Colon (tissue), 2 donors: ENCODE results near the gene CLEC2L.
"Not testable (repeated sequence)": the region's sequence is repeated elsewhere in the genome, so short reads cannot be mapped to it uniquely, and the experiment has no call there.

ENCODE experiments used
- FAIRE-seq: peaks from 2 replicates; lab custom pipeline; 2012; peaks lifted over from hg19 to GRCh38; lab: Jason Lieb, UNC
- donor health status: control.
- donor health status: control.

The CLEC2L gene

DNA sequence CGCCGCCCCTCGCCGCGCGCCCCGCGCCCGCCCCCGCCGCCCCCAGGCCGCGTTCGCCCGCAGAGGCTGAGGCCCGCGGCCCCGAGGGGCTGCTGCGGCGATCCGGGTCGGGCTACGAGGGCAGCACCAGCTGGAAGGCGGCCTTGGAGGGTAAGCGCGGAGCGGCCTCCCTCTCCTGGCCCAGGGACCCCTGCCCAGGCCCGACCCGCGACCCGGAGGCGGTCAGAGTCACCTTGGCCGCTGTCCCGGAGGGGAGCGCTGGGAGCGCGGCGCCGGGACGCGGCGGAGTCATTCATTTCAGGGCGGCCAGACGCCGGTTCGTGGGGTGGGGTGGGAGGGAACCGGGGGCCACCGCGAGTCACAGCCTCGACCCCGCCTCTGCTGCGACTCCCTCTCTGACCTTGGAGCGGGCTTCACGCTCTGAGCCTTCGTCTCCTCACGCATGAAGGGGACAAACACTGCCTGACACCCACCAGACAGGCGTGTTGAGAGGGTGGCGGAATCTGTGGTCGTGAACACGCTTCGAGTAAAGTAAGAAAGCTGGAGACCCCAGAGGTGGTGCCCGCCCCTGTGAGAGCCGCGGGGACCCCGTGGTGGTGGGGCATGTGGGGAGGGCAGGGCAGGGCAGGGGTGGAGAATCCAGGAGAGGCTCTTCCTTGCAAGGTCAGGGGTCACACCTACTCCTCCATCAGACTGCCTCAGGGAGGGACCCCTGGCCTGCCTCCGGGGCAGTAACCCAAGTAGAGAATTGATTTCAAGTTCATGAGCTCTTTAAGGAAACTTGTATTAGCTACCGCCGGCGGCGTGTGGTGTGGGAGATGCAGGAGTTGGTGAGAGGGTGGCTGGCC is 707 bp downstream of the CLEC2L start:
- no peak for FAIRE-seq

DNA sequence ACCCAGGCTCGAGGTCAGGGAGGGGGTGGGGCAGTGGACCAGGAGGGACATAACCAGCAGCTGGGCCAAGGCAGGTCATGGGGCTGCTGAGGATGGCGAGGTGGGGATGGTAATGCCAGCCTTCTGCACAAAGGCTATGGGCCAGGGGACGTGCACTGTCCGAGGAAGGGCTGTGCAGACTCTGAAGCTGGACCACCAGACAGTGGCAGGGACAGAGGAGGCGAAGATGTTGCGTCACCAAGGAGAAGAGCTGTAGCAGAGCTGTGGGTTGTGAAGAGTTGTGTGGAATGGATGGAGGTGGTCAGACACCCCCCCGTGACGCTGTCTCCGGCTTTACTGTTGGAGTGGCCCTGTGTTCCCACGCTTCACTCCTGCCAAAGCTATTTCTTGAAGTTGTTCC is 1.8 kb downstream of the CLEC2L start:
- no peak for FAIRE-seq

GRCh38 chr7:139525750-139526149 is 2.3 kb downstream of the CLEC2L start:
- FAIRE-seq: no peak

GRCh38 chr7:139526578-139527544 is 3.4 kb downstream of the CLEC2L start:
- no peak for FAIRE-seq

- FAIRE-seq: no peak
Observed at GRCh38 chr7:139531094-139531493, 7.6 kb downstream of the CLEC2L start.

DNA sequence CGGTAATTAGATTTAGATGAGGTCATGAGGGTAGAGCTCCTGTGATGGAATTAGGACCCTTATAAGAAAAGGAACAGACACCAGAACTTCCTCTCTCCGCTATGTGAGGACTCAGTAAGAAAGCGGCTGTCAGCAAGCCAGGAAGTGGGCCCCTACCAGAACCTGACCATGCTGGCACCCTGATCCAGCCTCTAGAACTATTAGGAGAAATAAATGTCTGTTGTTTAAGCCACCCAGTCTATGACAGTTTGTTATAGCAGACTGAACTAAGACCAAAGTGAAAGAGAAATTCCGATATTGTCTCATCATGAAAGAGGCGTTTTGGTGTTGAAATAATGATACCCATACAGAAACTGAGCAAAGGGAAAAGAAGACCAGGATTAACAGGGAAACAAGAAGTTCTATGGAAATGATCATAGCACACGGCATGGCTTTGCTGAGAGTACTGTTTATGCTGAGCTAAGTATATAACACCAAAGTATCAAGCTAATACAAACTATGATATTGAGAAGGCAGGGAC is 9.2 kb downstream of the CLEC2L start:
- no peak for FAIRE-seq

DNA sequence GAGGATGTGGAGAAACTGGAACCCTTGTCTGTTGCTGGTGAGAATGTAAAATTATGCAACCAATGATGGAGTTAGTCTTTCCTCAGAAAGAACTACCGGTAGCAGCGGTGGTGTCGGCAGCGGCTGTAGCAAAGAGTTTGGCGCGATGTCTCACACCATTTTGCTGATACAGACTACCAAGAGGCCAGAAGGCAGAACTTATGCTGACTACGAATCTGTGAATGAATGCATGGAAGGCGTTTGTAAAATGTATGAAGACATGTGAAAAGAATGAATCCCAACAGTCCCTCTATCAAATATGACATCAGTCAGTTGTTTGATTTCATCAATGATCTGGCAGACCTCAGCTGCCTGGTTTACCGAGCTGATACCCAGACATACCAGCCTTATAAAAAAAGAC is 10.6 kb downstream of the CLEC2L start:
- FAIRE-seq: no peak

DNA sequence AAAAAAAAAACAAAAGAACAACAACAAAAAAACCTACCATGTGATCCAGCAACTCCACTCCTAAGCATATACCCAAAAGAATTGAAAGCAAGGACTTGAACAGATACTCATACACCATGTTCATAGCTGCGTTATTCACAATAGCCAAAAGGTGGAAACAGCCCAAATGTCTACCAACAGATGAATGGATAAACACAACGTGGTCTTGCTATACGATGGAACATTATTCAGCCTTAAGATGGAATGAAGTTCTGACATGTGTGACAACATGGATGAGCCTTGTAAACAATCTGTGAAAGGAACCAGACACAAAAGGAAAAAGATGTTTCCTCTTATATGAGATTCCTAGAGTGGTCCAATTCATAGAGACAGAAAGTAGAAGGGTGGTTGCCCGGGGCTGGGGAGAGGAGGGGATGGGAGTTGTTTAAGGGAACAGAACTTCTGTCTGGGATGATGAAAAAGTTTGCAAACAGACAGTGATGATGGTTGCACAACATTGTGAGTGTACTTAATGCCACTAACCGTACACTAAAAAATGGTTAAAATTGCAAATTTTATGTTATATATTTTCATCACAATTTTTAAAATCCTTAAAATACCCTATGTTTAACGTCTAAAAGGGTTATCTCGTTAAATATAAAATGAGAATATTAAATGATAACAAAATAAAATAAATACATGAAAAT is 11.6 kb downstream of the CLEC2L start:
- FAIRE-seq: no peak

- FAIRE-seq: no peak
Observed at GRCh38 chr7:139536152-139536551, 12.7 kb downstream of the CLEC2L start.

DNA sequence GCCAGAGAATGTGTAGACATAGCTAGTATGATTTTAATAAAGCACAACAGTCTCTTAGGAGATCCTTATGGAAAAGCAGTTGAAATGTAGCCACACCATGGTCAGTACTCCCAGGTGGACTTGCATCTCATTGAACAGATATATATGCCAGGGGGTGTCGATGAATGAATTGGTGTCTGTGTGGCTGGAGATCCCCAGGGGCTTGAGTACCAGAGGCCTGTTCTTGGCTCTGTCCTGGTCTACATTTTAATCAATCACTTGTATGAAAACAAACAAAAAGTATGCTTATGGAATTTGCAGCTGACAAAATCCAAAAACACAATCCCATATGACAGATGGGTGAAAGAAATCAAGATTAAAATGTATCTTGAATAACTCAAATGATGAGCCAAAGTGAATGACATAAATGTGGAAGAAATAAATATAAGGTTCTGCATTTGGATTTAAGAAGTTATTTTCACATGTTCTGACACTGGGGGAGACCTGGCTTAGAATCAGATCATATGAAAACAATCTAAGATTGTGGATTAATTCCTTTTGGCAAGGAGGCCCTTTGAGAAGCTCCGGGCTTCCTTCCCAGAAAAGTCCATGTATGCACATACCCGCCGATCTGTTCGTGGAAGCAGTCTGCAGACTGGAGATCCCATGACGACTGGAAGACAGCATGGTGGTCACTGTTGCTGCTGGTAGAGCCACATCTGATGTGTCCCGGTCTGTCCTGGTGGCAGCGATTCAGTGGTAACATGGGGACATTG is 15.6 kb downstream of the CLEC2L start:
- FAIRE-seq: no peak

DNA sequence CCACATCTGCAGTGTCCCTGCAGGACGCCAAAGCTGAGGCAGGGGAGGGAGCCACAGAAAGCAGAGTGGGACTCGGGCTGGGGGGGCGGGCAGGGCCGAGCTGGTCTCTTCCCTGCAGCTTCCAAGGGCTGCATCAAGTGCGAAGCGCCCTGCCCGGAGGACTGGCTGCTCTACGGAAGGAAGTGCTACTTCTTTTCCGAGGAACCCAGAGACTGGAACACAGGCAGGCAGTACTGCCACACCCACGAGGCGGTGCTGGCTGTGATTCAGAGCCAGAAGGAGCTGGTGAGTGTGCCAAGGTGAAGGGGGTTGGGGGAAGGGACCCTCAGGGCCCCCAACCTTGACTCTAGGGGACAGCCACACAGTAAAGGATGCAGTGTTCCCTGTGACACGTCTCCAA is 16.7 kb downstream of the CLEC2L start:
- no peak for FAIRE-seq

DNA sequence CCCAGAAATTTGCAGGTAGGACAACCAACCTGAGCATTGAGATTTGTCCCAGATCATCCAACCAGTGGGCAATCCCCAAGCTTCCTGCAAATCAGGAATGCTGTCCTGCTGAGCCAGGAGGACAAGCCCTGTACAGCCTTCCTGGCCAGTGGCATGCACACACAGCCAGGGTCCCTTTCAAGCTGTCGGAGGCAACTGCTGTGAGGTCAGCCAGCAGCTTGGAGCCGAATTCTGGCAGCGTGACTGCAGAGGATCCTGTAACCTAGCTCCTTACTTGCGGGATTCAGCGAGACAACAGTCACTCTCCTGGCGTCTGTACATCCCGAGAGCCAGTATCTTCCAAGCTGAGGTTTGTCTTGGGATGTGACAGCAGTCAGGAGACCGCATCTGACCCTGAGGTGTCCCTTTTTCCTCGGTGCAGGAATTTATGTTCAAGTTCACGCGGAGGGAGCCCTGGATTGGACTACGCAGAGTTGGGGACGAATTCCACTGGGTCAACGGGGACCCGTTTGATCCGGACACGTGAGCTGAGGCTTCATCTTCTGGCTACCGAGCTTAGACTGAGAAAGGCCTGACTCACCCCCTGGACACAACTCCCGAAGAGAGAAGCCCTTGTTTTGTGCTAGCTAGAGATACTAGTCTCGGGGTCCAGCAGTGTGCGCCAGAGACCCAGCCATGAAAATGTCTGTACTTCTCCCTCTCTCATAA is 18.3 kb downstream of the CLEC2L start:
- FAIRE-seq: no peak

GRCh38 chr7:139542308-139543151 is 19.0 kb downstream of the CLEC2L start:
- FAIRE-seq: no peak

DNA sequence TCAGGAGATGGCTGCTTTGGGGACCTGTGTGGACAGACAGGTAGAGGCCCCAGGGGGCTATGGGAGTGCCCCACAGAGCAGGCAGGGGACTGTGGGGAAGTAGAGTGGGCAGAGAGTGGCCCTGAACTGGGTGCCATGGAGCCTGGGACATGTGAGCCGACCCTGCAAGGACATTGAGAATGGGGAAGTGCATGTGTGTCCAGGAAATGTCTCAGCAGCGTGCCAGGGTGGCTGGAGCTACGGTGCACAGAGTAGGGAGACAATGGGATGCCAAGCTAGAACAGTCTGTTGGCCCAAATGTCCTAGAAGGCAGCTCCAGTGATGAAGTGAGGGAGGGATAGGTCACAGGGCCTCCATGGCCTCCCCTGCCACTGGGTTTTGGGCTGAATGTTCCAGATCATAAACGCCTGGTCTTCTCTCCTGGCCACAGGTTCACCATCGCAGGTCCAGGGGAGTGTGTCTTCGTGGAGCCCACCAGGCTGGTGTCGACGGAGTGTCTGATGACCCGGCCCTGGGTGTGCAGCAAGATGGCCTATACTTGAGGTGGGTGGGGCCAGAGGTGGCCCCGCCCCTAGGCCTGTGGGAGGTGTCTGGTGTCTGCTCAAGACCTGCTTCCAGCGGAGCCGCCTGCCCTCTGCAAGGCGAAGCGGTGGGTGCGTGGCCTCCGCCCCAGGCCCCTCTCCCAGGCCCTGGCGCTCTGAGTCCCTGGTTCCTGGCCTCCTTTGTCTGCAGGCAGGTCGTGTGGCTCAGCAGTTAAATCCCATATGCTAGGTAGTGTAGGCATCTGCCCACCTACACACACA is 20.5 kb downstream of the CLEC2L start:
- no peak for FAIRE-seq

DNA sequence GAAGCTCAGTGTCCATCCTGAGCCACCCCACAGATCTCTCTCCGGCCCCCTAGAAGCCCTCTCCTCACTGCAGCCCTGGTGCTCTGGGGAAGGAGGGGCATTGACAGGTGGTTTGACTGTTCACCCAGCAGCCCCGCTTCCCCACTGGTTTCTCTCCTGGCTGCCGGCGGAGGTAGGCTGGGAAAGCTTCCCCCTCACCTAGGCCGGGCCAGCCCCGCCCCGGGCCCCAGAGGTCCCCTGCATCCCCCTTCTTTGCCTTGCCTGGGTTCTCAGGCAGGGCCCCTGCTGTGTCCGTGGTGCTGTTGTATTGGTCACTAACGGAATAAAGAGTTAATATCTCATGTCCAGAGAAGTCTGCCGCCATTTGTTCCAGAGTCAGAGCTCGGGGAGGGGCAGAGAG is 21.2 kb downstream of the CLEC2L start:
- FAIRE-seq: no peak

GRCh38 chr7:139548302-139549028 is 25.0 kb downstream of the CLEC2L start:
- FAIRE-seq: no peak

- not testable (repeated sequence) for FAIRE-seq
Observed at GRCh38 chr7:139553991-139554700, 30.7 kb downstream of the CLEC2L start.
